Renal pelvis (tissue), 4 donors: ENCODE results near the gene PMS2. TPM values are rescaled to one million over a fixed set of nuclear protein-coding genes. Genes with fewer than 3 reads are reported as not detected.
"Not testable (repeated sequence)": the region's sequence is repeated elsewhere in the genome, so short reads cannot be mapped to it uniquely, and the experiment has no call there.

Experiments used
- DNase-seq: peaks from one replicate; pipeline ENCODE4 v3.0.0-alpha.2; 2013
- polyA plus RNA-seq, 3 donors: library from polyadenylated mRNA; unstranded; fragments of 120-200 nt; gene quantifications; one replicate each; pipeline ENCODE4 v1.2.1, GENCODE V29; 2013; ENCODE audit not compliant: insufficient read length in 3 of 3

Gene PMS2
- polyA plus RNA-seq, 3 donors = 19.2 to 27.5 (median 25.3) TPM

GRCh38 chr7:6020371-6021286 lies 11.8 kb upstream of the PMS2 start:
- DNase-seq = no peak

GRCh38 chr7:6016653-6016966 lies 7.8 kb upstream of the PMS2 start:
- DNase-seq = no peak

- no peak for DNase-seq
Observed at GRCh38 chr7:6015917-6016652, 7.2 kb upstream of the PMS2 start.

GRCh38 chr7:6012355-6013104 lies 3.7 kb upstream of the PMS2 start:
- DNase-seq = no peak

- DNase-seq = no peak
Observed at GRCh38 chr7:6011541-6011940, 2.7 kb upstream of the PMS2 start.

GRCh38 chr7:6010370-6010769 lies 1.5 kb upstream of the PMS2 start:
- DNase-seq = not testable (repeated sequence)

- DNase-seq = not testable (repeated sequence)
Observed at GRCh38 chr7:6007835-6008590, 836 bp downstream of the PMS2 start.

GRCh38 chr7:6007386-6007785 lies 1.5 kb downstream of the PMS2 start:
- DNase-seq = no peak

GRCh38 chr7:5997210-5997808 lies 11.5 kb downstream of the PMS2 start:
- peak; percentile 66 for DNase-seq

GRCh38 chr7:5987061-5987460 lies 21.8 kb downstream of the PMS2 start:
- DNase-seq = not testable (repeated sequence)

- not testable (repeated sequence) for DNase-seq
Observed at GRCh38 chr7:5979680-5980314, 29.1 kb downstream of the PMS2 start.

GRCh38 chr7:5973580-5973979 lies 35.3 kb downstream of the PMS2 start:
- not testable (repeated sequence) for DNase-seq

- not testable (repeated sequence) for DNase-seq
Observed at GRCh38 chr7:5970347-5970911, 38.4 kb downstream of the PMS2 start, which contains the start of gene RSPH10B. Gene RSPH10B, minus strand, starts transcription at chr7:5970689. Its CDS starts 3,573 bp downstream, at chr7:5967116.

GRCh38 chr7:5963810-5964209 lies 45.0 kb downstream of the PMS2 start:
- not testable (repeated sequence) for DNase-seq

- not testable (repeated sequence) for DNase-seq
Observed at GRCh38 chr7:5963205-5963604, 45.6 kb downstream of the PMS2 start.

GRCh38 chr7:5934945-5935450 lies 73.9 kb downstream of the PMS2 start:
- not testable (repeated sequence) for DNase-seq

- DNase-seq = not testable (repeated sequence)
Observed at GRCh38 chr7:5931905-5932644, 76.8 kb downstream of the PMS2 start.

- not testable (repeated sequence) for DNase-seq
Observed at GRCh38 chr7:5931250-5931649, 77.6 kb downstream of the PMS2 start.

GRCh38 chr7:5930290-5930689 lies 78.6 kb downstream of the PMS2 start:
- DNase-seq = not testable (repeated sequence)
